A549 treated with dexamethasone at 1 μM for 4 hours (cell line): ENCODE measurements around the gene TPCN1. TPM values are rescaled to one million over a fixed set of nuclear protein-coding genes. Genes with fewer than 3 reads are reported as not detected.

Experiments
- total RNA-seq: library from RNA; stranded (reverse); fragments of 200-300 nt; extraction: Qiagen RNA extraction; gene quantifications from 5 replicates; pipeline ENCODE4 v1.2.3, GENCODE V29; 2022

TPCN1 gene
- total RNA-seq: 13.2 to 21.3 TPM (median 19.8 TPM) in 5 replicates

DNA sequence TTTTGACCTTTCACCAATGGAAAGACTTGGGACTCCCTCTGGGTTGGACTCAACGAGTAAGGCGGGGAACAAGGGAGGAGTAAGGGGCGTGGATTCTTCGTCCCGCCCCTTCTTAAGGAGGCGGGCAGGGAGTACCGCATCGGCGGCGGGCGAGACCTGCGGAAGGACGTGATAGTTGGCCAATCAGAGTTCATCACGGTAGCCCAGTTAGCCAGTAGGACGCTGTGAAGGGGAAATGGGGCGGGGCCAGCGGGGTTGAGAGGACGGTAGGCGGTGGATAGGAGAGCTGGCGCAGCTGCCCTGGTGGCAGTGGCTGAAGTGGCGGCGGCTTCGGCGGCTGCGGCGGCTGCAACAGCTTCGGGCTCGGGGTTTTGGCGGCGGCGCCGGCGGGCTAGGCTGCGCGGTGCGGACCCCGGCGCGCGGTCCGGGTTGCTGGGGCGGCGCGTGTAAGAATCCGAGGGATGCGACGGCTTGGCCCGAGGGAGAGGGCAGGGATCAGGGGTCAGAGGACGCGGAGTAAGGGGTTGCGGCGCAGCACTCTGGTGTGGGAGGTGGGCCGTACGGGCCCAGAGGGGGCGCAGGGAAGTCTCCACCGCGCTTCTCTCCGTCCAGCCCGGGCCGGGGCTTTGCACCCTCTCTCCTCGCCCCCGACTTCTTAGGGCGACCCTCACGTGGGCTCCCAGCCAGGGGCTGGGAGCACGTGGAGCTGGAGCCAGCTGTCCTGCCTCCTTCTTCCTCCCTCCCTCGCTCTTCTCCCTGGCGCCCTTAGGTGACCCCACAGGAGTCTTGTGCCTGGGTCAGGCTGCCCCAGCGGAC is at the start of gene TPCN1:
TSS of gene TPCN1 (plus strand) at position 284 of the 816 bp plus-strand sequence. CDS start 5,389 bp downstream, outside the sequence.

DNA sequence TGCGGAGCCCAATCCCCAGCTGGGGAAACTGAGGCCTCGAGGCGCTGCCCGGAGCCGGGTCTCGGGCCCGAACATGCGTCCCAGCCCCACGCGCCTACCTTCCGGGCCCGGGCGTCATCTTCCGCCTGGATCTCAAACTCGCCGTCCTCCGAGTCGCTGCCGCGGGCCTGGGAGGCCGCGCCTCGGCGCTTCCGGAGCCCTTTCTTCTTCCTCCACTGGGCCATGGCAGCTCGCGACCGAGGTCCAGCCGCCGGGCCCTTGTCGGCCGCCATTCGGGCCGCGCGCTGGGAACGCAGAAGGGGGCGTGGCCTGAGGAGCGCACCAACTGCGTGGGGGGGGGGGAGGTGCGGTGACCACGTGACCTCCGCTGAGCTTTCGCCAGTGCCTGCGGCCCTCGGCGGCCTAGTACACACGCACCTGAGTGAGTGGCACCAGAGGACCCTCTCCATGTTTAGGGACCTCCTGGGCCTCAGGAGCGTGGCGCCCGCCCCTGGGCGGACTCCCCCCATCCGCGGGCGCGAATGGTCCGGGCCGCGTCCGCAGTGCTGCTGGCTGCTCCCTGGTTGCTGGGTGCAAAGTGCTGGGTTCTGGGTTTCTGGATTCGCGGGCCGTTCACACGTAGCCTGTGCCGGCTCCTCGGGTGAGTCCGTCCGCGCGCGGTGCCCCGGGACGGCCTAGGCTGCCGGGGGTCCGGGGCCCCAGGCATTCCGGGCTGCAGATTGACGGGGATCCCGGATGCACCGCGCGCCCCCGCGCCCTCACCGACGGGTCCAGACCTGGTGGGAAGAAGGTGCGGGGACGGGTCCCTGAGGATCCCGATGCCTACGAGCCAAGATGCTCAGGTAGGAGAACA is 35.9 kb upstream of the TPCN1 start, which contains the start of the genes DDX54 and RITA1:
TSS of gene DDX54 (minus strand) at position 299 of the 853 bp plus-strand sequence. CDS start at position 272, 27 bp downstream.
TSS of gene RITA1 (plus strand) at position 542 of the 853 bp plus-strand sequence. CDS start 1,026 bp downstream, outside the sequence.

GRCh38 chr12:113334786-113335539 is 113.7 kb downstream of the TPCN1 start, which contains the start of gene SLC8B1:
TSS of gene SLC8B1 (minus strand) at chr12:113335109. CDS start at chr12:113332878, 2,231 bp downstream.

Other genes with a start within 250 kb of the TPCN1 start
- gene OAS2, start 242.9 kb upstream of the TPCN1 start, total RNA-seq: 0.08 to 0.26 TPM (median 0.18 TPM) in 5 replicates
- gene DTX1, start 164.7 kb upstream of the TPCN1 start, total RNA-seq: 0.26 to 0.66 TPM (median 0.48 TPM) in 5 replicates
- gene RASAL1, start 85.7 kb upstream of the TPCN1 start, total RNA-seq: 0.17 to 0.32 TPM (median 0.27 TPM) in 5 replicates
- 0.09 to 0.14 TPM (median 0.11 TPM) in 3 of 5 replicates, not detected in the others for gene CFAP73, start 71.7 kb upstream of the TPCN1 start, total RNA-seq
- gene DDX54, start 36.0 kb upstream of the TPCN1 start, total RNA-seq: 47.3 to 86.4 TPM (median 79.0 TPM) in 5 replicates
- 23.2 to 33.1 TPM (median 32.7 TPM) in 5 replicates for gene RITA1, start 35.7 kb upstream of the TPCN1 start, total RNA-seq
- gene SLC8B1, start 113.6 kb downstream of the TPCN1 start, total RNA-seq: 7.1 to 10.5 TPM (median 9.6 TPM) in 5 replicates
- 25.4 to 46.6 TPM (median 43.2 TPM) in 5 replicates for gene PLBD2, start 137.1 kb downstream of the TPCN1 start, total RNA-seq
- 0.31 to 1.9 TPM (median 1.7 TPM) in 5 replicates for gene SDS, start 182.4 kb downstream of the TPCN1 start, total RNA-seq
- gene SDSL, start 200.9 kb downstream of the TPCN1 start, total RNA-seq: 22.3 to 26.3 TPM (median 24.0 TPM) in 5 replicates